HFFc6 (cell line): ENCODE results near the gene KLHL1. TPM values are rescaled to one million over a fixed set of nuclear protein-coding genes. Genes with fewer than 3 reads are reported as not detected.

ENCODE experiments used
- DNase-seq: peaks from one replicate; pipeline ENCODE4 v3.0.0-alpha.2; 2018
- H3K27ac Mint-ChIP-seq: 2 replicates; pipeline ENCODE4 v1.8.0; 2020; ENCODE audit warnings: mild to moderate bottlenecking, mixed read lengths
- H3K27me3 Mint-ChIP-seq: 2 replicates; pipeline ENCODE4 v1.8.0; 2021; ENCODE audit warnings: mild to moderate bottlenecking, moderate library complexity, mixed read lengths; ENCODE audit not compliant: insufficient read depth
- H3K36me3 Mint-ChIP-seq: 2 replicates; pipeline ENCODE4 v1.8.0; 2021; ENCODE audit warnings: low read depth, mixed read lengths
- H3K4me1 Mint-ChIP-seq: 2 replicates; pipeline ENCODE4 v1.8.0; 2020; ENCODE audit warnings: low read depth, mixed read lengths
- H3K4me3 Mint-ChIP-seq: 2 replicates; pipeline ENCODE4 v1.8.0; 2020; ENCODE audit warnings: mild to moderate bottlenecking, moderate library complexity, mixed read lengths
- H3K9me3 Mint-ChIP-seq: 2 replicates; pipeline ENCODE4 v1.8.0; 2020; ENCODE audit warnings: mild to moderate bottlenecking, mixed read lengths
- CTCF ChIP-seq: fragments of 200-600 bp; sonication (generic); IDR thresholded peaks from 2 replicates; pipeline ENCODE4 v1.5.0; 2021; ENCODE audit warnings: antibody characterized with exemption, mild to moderate bottlenecking
- total RNA-seq, 6 experiments: library from RNA; stranded (reverse); fragmentation: NEBNext Ultra II Directional; extraction: Animal tissue kit (Norgen Biotek cat#: 25700); gene quantifications; 2 replicates in 1 of 6; 3 replicates in 5 of 6; pipeline ENCODE4 v1.2.3, GENCODE V29; 2021

The KLHL1 gene
- total RNA-seq, 6 experiments from 2014 or later = not detected

GRCh38 chr13:69820180-69820579 is 288.1 kb downstream of the KLHL1 start:
- TF ChIP-seq CTCF = no peak
- DNase-seq = no peak
- Mint-ChIP-seq H3K27me3 (no peaks in the 10 kb centered on the region), H3K9me3 (peaks cover 9% of the 10 kb centered on the region), H3K4me3 (no peak overlapping the region), H3K4me1 (no peaks in the 10 kb centered on the region), H3K27ac (no peak overlapping the region), H3K36me3 (no peaks in the 10 kb centered on the region)

- no peak for TF ChIP-seq CTCF
- H3K9me3 Mint-ChIP-seq = peaks cover 23% of the 10 kb centered on the region
- no peak overlapping the region for H3K27ac Mint-ChIP-seq
- no peak overlapping the region for H3K4me3 Mint-ChIP-seq
- no peaks in the 10 kb centered on the region for H3K4me1 Mint-ChIP-seq
- H3K27me3 Mint-ChIP-seq = no peaks in the 10 kb centered on the region
- 0 out of 2 replicates have a peak, but pooled peaks cover 5% of the 10 kb centered on the region for H3K36me3 Mint-ChIP-seq
- no peak for DNase-seq
Measured at GRCh38 chr13:69817333-69817869, 290.9 kb downstream of the KLHL1 start.

DNA sequence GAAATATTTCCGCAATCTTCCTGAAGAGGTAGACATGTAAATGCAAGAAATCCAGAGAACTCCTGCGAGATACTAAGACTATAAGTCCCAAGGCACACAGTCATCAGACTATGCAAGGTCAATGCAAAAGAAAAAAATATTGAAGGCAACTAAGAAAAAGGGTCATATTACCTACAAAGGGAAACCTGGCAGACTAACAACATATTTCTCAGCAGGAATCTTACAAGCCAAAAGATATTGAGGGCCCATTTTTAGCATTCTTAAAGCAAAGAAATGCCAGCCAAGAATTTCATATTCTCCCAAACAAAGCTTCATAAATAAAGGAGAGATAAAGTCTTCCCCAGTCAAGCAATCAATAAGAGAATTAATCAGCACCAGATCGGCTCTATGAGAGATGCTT is 299.1 kb downstream of the KLHL1 start:
- no peak for TF ChIP-seq CTCF
- DNase-seq = no peak
- H3K4me3 Mint-ChIP-seq = no peak overlapping the region
- H3K4me1 Mint-ChIP-seq = no peaks in the 10 kb centered on the region
- peaks cover 42% of the 10 kb centered on the region for H3K9me3 Mint-ChIP-seq
- H3K27ac Mint-ChIP-seq = no peak overlapping the region
- 0 out of 2 replicates have a peak, but pooled peaks cover 3% of the 10 kb centered on the region for H3K36me3 Mint-ChIP-seq
- H3K27me3 Mint-ChIP-seq = no peaks in the 10 kb centered on the region

DNA sequence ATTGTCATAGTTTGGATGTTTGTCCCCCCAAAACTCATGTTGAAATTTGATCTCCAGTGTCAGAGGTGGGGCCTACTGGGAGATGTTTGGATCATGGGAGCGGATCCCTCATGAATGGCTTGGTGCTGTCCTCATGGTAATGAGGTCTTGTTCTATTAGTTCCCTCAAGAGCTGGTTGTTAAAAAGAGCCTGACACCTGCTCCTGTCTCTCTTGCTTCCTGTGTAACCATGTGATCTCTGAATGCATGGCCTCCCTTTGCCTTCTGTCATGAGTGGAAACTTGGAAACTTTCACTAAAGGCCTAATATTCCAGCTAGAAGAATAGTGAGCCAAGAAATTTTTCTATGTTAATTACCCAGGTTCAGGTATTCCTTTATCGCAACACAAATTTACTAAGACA is 312.0 kb downstream of the KLHL1 start:
- H3K4me1 Mint-ChIP-seq = no peaks in the 10 kb centered on the region
- no peak overlapping the region for H3K4me3 Mint-ChIP-seq
- no peaks in the 10 kb centered on the region for H3K27me3 Mint-ChIP-seq
- no peaks in the 10 kb centered on the region for H3K36me3 Mint-ChIP-seq
- no peak overlapping the region for H3K27ac Mint-ChIP-seq
- TF ChIP-seq CTCF = no peak
- no peak for DNase-seq
- peaks cover 31% of the 10 kb centered on the region for H3K9me3 Mint-ChIP-seq

- Mint-ChIP-seq H3K27me3 (no peaks in the 10 kb centered on the region), H3K9me3 (peaks cover 25% of the 10 kb centered on the region)
Measured at GRCh38 chr13:69793783-69794453, 314.3 kb downstream of the KLHL1 start.

More at GRCh38 chr13:69793783-69794453, 314.3 kb downstream of the KLHL1 start:
- Mint-ChIP-seq H3K4me1 (no peaks in the 10 kb centered on the region), H3K27ac (no peak overlapping the region), H3K4me3 (no peak overlapping the region), H3K36me3 (no peaks in the 10 kb centered on the region)
- no peak for DNase-seq
- TF ChIP-seq CTCF = no peak
